WTC11 (cell line): Measurements from ENCODE around the gene ADORA1. TPM values are rescaled to one million over a fixed set of nuclear protein-coding genes. Genes with fewer than 3 reads are reported as not detected.

Source experiments
- ATAC-seq: fragments of 200-7000 bp; cut with Tn5 transposase; 2 replicates; pipeline ENCODE4 v1.10.0; 2021; ENCODE audit warnings: mild to moderate bottlenecking, moderate library complexity
- CTCF ChIA-PET: fragments of 300-600 bp; sonication (Branson Sonifier 250); formaldehyde crosslinking; loops from one replicate; lab custom pipeline; 2021; ENCODE audit warnings: antibody characterized with exemption; lab: Charles Lee
- POLR2A ChIA-PET: fragments of 350-600 bp; sonication (Branson Sonifier 250); formaldehyde crosslinking; loops from one replicate; lab custom pipeline; 2021; ENCODE audit warnings: antibody characterized with exemption; lab: Charles Lee
- DNase-seq: peaks from one replicate; pipeline ENCODE4 v3.0.0; 2021; ENCODE audit warnings: low spot score
- H3K27ac Mint-ChIP-seq: 2 replicates; pipeline ENCODE4 v1.8.0; 2021; ENCODE audit warnings: mixed read lengths
- H3K27me3 Mint-ChIP-seq: 2 replicates; pipeline ENCODE4 v1.8.0; 2021; ENCODE audit warnings: low read depth, mild to moderate bottlenecking, moderate library complexity, mixed read lengths
- H3K36me3 Mint-ChIP-seq: 2 replicates; pipeline ENCODE4 v1.8.0; 2021; ENCODE audit warnings: mixed read lengths
- H3K4me1 Mint-ChIP-seq: 2 replicates; pipeline ENCODE4 v1.8.0; 2022; ENCODE audit warnings: mixed read lengths
- H3K4me3 Mint-ChIP-seq: 2 replicates; pipeline ENCODE4 v1.8.0; 2021; ENCODE audit warnings: mild to moderate bottlenecking, moderate library complexity, mixed read lengths
- H3K9me3 Mint-ChIP-seq: 2 replicates; pipeline ENCODE4 v1.8.0; 2021; ENCODE audit warnings: mixed read lengths
- CTCF ChIP-seq: fragments of 200-600 bp; IDR thresholded peaks from 2 replicates; pipeline ENCODE4 v1.8.0; 2022; ENCODE audit warnings: antibody characterized with exemption
- E2F5 ChIP-seq: sonication (generic); formaldehyde crosslinking; IDR thresholded peaks from 2 replicates; pipeline ENCODE4 v1.8.1; 2022; ENCODE audit warnings: mild to moderate bottlenecking, moderate library complexity, missing genetic modification reagents
- KAT7 ChIP-seq: sonication (generic); formaldehyde crosslinking; IDR thresholded peaks from 2 replicates; pipeline ENCODE4 v1.8.1; 2023; ENCODE audit warnings: missing genetic modification reagents, mild to moderate bottlenecking, borderline replicate concordance
- NR3C1 ChIP-seq: sonication (generic); formaldehyde crosslinking; conservative IDR thresholded peaks from 2 replicates; pipeline ENCODE4 v1.8.1; 2023; ENCODE audit warnings: low read depth, mild to moderate bottlenecking, missing genetic modification reagents
- PRRX2 ChIP-seq: fragments of 250-450 bp; sonication (Bioruptor Pico); IDR thresholded peaks from 2 replicates; pipeline ENCODE4 v1.8.0; 2021; ENCODE audit warnings: mild to moderate bottlenecking
- SMAD3 ChIP-seq: sonication (generic); formaldehyde crosslinking; IDR thresholded peaks from 2 replicates; pipeline ENCODE4 v1.8.0; 2022; ENCODE audit warnings: missing genetic modification reagents, mild to moderate bottlenecking, borderline replicate concordance
- TCF7 ChIP-seq: sonication (generic); formaldehyde crosslinking; IDR thresholded peaks from 2 replicates; pipeline ENCODE4 v1.8.0; 2022; ENCODE audit warnings: mild to moderate bottlenecking, low read depth, missing genetic modification reagents, moderate library complexity
- ZBTB21 ChIP-seq: sonication (generic); formaldehyde crosslinking; IDR thresholded peaks from 2 replicates; pipeline ENCODE4 v1.8.1; 2023; ENCODE audit warnings: mild to moderate bottlenecking, missing genetic modification reagents, borderline replicate concordance
- ZBTB43 ChIP-seq: sonication (generic); formaldehyde crosslinking; IDR thresholded peaks from 2 replicates; pipeline ENCODE4 v1.8.1; 2023; ENCODE audit warnings: mild to moderate bottlenecking, missing genetic modification reagents
- ZNF121 ChIP-seq: sonication (generic); formaldehyde crosslinking; IDR thresholded peaks from 2 replicates; pipeline ENCODE4 v1.8.0; 2023; ENCODE audit warnings: missing genetic modification reagents
- ZNF281 ChIP-seq: sonication (generic); formaldehyde crosslinking; IDR thresholded peaks from 2 replicates; pipeline ENCODE4 v1.8.0; 2023; ENCODE audit warnings: mild to moderate bottlenecking, missing genetic modification reagents
- total RNA-seq: library from RNA; stranded (reverse); gene quantifications from 3 replicates; pipeline ENCODE4 v1.2.3, GENCODE V29; 2021
- TF ChIP-seq, protein P1 (sequence below): fragments of 250-450 bp; sonication (Bioruptor Pico); IDR thresholded peaks from 2 replicates; pipeline ENCODE4 v2.1.2; 2022; ENCODE audit warnings: mild to moderate bottlenecking, moderate library complexity
- TF ChIP-seq, protein P2 (sequence below): fragments of 250-450 bp; sonication (Bioruptor Pico); conservative IDR thresholded peaks from 2 replicates; pipeline ENCODE4 v1.9.0; 2021; ENCODE audit warnings: mild to moderate bottlenecking
- TF ChIP-seq, protein P3 (sequence below): sonication (generic); formaldehyde crosslinking; IDR thresholded peaks from 2 replicates; pipeline ENCODE4 v1.8.0; 2022; ENCODE audit warnings: mild to moderate bottlenecking, missing genetic modification reagents

ADORA1 gene
- total RNA-seq, 1 experiment from 2014 or later = 1.8 TPM

DNA sequence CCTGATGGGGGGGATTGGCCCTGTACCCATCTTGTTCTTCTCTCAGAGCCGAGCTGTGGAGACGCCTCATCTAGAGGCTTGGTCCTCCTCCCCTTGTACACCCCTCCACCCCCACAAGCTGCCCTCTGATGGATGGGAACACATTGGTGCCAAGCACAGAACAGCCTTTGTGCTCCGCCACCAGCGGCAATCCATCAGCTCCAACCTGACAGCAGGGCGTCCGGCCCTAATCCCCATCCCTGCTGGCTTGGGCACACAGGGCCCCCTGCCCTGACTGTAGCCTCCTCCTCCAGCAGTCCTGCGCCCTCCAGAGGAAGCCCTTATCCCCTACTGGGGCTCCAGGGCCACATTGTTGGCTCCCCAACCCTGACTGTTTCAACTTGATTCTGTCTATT lies 37.9 kb upstream of the ADORA1 start (continued):
- TF ChIP-seq ZNF121 (CRISPR knock-in tag) = no peak

- CTCF ChIA-PET = interaction anchor here (0.7 to 2.6 kb wide), 3 partner anchors 50 to 199 kb away, joined by 4 to 9 read pairs (median 7); no protein-coding TSS in a partner anchor
- Mint-ChIP-seq H3K4me3 (no peak overlapping the region), H3K9me3 (peaks cover 21% of the 10 kb centered on the region), H3K36me3 (peaks cover 14% of the 10 kb centered on the region), H3K4me1 (peaks cover 14% of the 10 kb centered on the region)
- DNase-seq = no peak
- POLR2A ChIA-PET = no interaction called here
- no peak for ATAC-seq
- TF ChIP-seq ZNF281 (CRISPR knock-in tag) = no peak
- TF ChIP-seq, protein P1, sequence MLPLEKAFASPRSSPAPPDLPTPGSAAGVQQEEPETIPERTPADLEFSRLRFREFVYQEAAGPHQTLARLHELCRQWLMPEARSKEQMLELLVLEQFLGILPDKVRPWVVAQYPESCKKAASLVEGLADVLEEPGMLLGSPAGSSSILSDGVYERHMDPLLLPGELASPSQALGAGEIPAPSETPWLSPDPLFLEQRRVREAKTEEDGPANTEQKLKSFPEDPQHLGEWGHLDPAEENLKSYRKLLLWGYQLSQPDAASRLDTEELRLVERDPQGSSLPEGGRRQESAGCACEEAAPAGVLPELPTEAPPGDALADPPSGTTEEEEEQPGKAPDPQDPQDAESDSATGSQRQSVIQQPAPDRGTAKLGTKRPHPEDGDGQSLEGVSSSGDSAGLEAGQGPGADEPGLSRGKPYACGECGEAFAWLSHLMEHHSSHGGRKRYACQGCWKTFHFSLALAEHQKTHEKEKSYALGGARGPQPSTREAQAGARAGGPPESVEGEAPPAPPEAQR (CRISPR knock-in tag) = no peak
- no peak for TF ChIP-seq SMAD3 (CRISPR knock-in tag)
- no peak for TF ChIP-seq CTCF
- TF ChIP-seq ZNF121 (CRISPR knock-in tag) = no peak
- TF ChIP-seq, protein P2, sequence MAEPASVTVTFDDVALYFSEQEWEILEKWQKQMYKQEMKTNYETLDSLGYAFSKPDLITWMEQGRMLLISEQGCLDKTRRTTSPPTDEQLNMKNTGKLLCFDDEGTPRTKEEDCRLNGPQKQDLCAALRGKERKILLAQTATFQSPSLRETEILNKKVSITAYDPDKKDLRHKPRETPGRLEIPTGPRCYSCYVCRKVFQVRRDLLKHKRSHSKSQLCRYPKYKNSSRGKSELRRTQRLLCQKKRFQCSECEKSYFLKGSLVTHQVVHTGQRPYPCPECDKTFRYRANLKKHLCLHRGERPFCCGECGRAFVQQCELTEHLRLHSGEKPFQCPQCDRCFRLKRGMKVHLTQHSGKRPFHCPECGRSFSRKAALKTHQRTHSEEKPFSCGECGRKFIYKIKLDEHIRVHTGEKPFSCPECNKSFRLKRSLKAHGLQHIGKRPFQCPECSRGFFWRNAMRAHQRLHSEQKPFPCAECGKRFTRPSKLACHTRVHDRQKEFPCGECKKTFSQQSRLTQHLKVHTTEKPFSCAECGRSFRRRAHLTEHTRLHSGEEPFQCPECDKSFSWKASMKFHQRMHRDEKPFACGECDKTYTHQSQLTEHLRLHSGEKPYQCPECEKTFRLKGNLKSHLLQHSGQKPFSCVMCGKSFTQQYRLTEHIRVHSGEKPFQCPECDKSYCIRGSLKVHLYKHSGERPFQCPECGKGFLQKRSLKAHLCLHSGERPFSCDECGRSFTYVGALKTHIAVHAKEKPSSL (CRISPR knock-in tag) = no peak
- no peak for TF ChIP-seq PRRX2 (CRISPR knock-in tag)
- TF ChIP-seq KAT7 = no peak
- TF ChIP-seq TCF7 (CRISPR knock-in tag) = no peak
- no peak for TF ChIP-seq NR3C1 (CRISPR knock-in tag)
- TF ChIP-seq E2F5 (CRISPR knock-in tag) = no peak
- TF ChIP-seq, all 79 proteins: peak for 0
- Mint-ChIP-seq H3K27me3 (peaks cover 2% of the 10 kb centered on the region; the same call in 1 of the 2 replicates), H3K27ac (no peak overlapping the region; the same call in 1 of the 2 replicates)
Observed at GRCh38 chr1:203090421-203091198, 36.9 kb upstream of the ADORA1 start.

GRCh38 chr1:203091199-203091477 lies 36.4 kb upstream of the ADORA1 start:
- no peak overlapping the region for H3K4me3 Mint-ChIP-seq
- ATAC-seq = no peak
- POLR2A ChIA-PET = no interaction called here
- TF ChIP-seq ZBTB43 (CRISPR knock-in tag) (no peak), KAT7 (no peak), ZBTB21 (CRISPR knock-in tag) (no peak), SMAD3 (CRISPR knock-in tag) (no peak)
- TF ChIP-seq, protein P3, sequence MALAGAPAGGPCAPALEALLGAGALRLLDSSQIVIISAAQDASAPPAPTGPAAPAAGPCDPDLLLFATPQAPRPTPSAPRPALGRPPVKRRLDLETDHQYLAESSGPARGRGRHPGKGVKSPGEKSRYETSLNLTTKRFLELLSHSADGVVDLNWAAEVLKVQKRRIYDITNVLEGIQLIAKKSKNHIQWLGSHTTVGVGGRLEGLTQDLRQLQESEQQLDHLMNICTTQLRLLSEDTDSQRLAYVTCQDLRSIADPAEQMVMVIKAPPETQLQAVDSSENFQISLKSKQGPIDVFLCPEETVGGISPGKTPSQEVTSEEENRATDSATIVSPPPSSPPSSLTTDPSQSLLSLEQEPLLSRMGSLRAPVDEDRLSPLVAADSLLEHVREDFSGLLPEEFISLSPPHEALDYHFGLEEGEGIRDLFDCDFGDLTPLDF (CRISPR knock-in tag) = no peak
- TF ChIP-seq, all 79 proteins: peak for 0
- peaks cover 4% of the 10 kb centered on the region; the same call in 1 of the 2 replicates for H3K27me3 Mint-ChIP-seq
- no peak overlapping the region for H3K27ac Mint-ChIP-seq
- peaks cover 13% of the 10 kb centered on the region for H3K4me1 Mint-ChIP-seq
- peaks cover 26% of the 10 kb centered on the region for H3K9me3 Mint-ChIP-seq
- CTCF ChIA-PET = interaction anchor here (0.7 to 2.6 kb wide), 3 partner anchors 51 to 198 kb away, joined by 4 to 9 read pairs (median 7); no protein-coding TSS in a partner anchor
- no peak for DNase-seq
- H3K36me3 Mint-ChIP-seq = peaks cover 19% of the 10 kb centered on the region
